Activated T-cell treated with anti-CD3 and anti-CD28 coated beads for 48 hours (primary cell): ENCODE data around the gene RFTN2.
"Not testable (repeated sequence)": the region's sequence is repeated elsewhere in the genome, so short reads cannot be mapped to it uniquely, and the experiment has no call there.

ENCODE experiments used
- DNase-seq: peaks from one replicate; pipeline ENCODE4 v3.0.0-alpha.2; 2020; ENCODE audit warnings: low read depth

RFTN2 gene

GRCh38 chr2:197600306-197600705, 75.1 kb downstream of the RFTN2 start:
- no peak for DNase-seq

GRCh38 chr2:197599285-197599965, 76.0 kb downstream of the RFTN2 start:
- DNase-seq: peak; percentile 19

- no peak for DNase-seq
Measured at GRCh38 chr2:197598450-197598849, 76.9 kb downstream of the RFTN2 start.

GRCh38 chr2:197597166-197597565, 78.2 kb downstream of the RFTN2 start:
- DNase-seq: no peak

- DNase-seq: no peak
Measured at GRCh38 chr2:197596766-197597165, 78.6 kb downstream of the RFTN2 start.

GRCh38 chr2:197591339-197592072, 83.9 kb downstream of the RFTN2 start:
- no peak for DNase-seq

- DNase-seq: not testable (repeated sequence)
Measured at GRCh38 chr2:197587255-197587654, 88.1 kb downstream of the RFTN2 start.

GRCh38 chr2:197580166-197580565, 95.2 kb downstream of the RFTN2 start:
- not testable (repeated sequence) for DNase-seq

GRCh38 chr2:197578294-197578693, 97.1 kb downstream of the RFTN2 start:
- DNase-seq: not testable (repeated sequence)

- DNase-seq: no peak
Measured at GRCh38 chr2:197577446-197577845, 97.9 kb downstream of the RFTN2 start.

- DNase-seq: no peak
Measured at GRCh38 chr2:197576631-197577030, 98.8 kb downstream of the RFTN2 start.

GRCh38 chr2:197575987-197576386, 99.4 kb downstream of the RFTN2 start:
- DNase-seq: no peak

- DNase-seq: no peak
Measured at GRCh38 chr2:197573608-197574007, 101.8 kb downstream of the RFTN2 start.

- DNase-seq: no peak
Measured at GRCh38 chr2:197571627-197572271, 103.6 kb downstream of the RFTN2 start.

- DNase-seq: no peak
Measured at GRCh38 chr2:197560146-197560665, 115.2 kb downstream of the RFTN2 start.

- no peak for DNase-seq
Measured at GRCh38 chr2:197559681-197560080, 115.7 kb downstream of the RFTN2 start.

- DNase-seq: no peak
Measured at GRCh38 chr2:197558393-197558792, 117.0 kb downstream of the RFTN2 start.

- DNase-seq: no peak
Measured at GRCh38 chr2:197556456-197556855, 118.9 kb downstream of the RFTN2 start.

GRCh38 chr2:197555467-197555866, 119.9 kb downstream of the RFTN2 start:
- DNase-seq: no peak

GRCh38 chr2:197551260-197551659, 124.1 kb downstream of the RFTN2 start:
- DNase-seq: not testable (repeated sequence)

- DNase-seq: no peak
Measured at GRCh38 chr2:197548582-197548981, 126.8 kb downstream of the RFTN2 start.

- no peak for DNase-seq
Measured at GRCh38 chr2:197547163-197547900, 128.1 kb downstream of the RFTN2 start.
